ENCODE results near the gene PPIF. TPM values are rescaled to one million over a fixed set of nuclear protein-coding genes. Genes with fewer than 3 reads are reported as not detected.

The PPIF gene
- total RNA-seq, 1 experiment from 2014 or later = 59.0 TPM

DNA sequence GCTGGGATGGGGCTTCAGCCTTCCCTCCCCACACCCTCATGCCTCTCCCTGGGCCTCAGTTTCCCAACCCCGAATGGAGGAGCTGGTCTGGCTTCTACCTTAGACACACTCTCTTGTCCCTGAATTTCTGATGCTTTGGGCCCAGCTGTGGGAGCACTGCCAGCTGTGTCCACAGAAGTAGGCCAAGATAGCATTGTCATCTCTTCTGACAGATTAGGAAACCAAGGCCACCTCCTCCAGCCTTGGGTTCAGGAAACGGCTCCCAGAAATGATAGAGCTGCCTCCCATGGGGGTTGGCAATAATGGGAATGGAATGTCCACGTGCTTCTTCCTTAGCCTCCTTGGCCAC is 1.3 kb downstream of the PPIF start:
- POLR2A ChIA-PET = no interaction called here
- intact Hi-C loops (cut with micrococcal nuclease; ENCODE audit: unreplicated experiment) (no loop called here), in situ Hi-C loops (cut with HindIII; ENCODE audit: low pct_unique_long_range_greater_than_20kb, low sequenced_read_pairs) (no loop called here)
- TF ChIP-seq, protein P1, sequence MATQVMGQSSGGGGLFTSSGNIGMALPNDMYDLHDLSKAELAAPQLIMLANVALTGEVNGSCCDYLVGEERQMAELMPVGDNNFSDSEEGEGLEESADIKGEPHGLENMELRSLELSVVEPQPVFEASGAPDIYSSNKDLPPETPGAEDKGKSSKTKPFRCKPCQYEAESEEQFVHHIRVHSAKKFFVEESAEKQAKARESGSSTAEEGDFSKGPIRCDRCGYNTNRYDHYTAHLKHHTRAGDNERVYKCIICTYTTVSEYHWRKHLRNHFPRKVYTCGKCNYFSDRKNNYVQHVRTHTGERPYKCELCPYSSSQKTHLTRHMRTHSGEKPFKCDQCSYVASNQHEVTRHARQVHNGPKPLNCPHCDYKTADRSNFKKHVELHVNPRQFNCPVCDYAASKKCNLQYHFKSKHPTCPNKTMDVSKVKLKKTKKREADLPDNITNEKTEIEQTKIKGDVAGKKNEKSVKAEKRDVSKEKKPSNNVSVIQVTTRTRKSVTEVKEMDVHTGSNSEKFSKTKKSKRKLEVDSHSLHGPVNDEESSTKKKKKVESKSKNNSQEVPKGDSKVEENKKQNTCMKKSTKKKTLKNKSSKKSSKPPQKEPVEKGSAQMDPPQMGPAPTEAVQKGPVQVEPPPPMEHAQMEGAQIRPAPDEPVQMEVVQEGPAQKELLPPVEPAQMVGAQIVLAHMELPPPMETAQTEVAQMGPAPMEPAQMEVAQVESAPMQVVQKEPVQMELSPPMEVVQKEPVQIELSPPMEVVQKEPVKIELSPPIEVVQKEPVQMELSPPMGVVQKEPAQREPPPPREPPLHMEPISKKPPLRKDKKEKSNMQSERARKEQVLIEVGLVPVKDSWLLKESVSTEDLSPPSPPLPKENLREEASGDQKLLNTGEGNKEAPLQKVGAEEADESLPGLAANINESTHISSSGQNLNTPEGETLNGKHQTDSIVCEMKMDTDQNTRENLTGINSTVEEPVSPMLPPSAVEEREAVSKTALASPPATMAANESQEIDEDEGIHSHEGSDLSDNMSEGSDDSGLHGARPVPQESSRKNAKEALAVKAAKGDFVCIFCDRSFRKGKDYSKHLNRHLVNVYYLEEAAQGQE (IDR thresholded peaks at IDR 0.05; ENCODE audit: insufficient read depth in 1 of 2, low read depth in 2 of 2, low read length in 1 of 2) = no peak
- TF ChIP-seq TCF7L2 (IDR thresholded peaks at IDR 0.05; ENCODE audit: low read depth, low read length) = no peak
- TF ChIP-seq POLR2AphosphoS5 (IDR thresholded peaks at IDR 0.05; ENCODE audit: low read depth, low read length) = no peak
- Histone ChIP-seq H3K9me3 (ENCODE audit: control insufficient read depth, insufficient read depth, low read depth, low read length) (no peaks in the 10 kb centered on the region), H3K27ac (ENCODE audit: low read length) (peak overlapping the region; percentile 85), H3K36me3 (ENCODE audit: control insufficient read depth, insufficient read depth, low read length) (peaks cover 2% of the 10 kb centered on the region; the same call in 1 of the 2 replicates), H3K27me3 (ENCODE audit: control insufficient read depth, insufficient read depth, low read length) (no peaks in the 10 kb centered on the region), H3K4me1 (ENCODE audit: control insufficient read depth, insufficient read depth, low read length) (peaks cover 14% of the 10 kb centered on the region), H3K4me3 (ENCODE audit: low read depth in 2 of 2, low read length in 2 of 2) (peak overlapping the region; percentile 88 to 95)
- CTCF ChIA-PET = no interaction called here
- no peak for ATAC-seq
- DNase-seq (ENCODE audit: low read depth, low spot score) = no peak
- BruUV-seq (replicated peaks) = no TSS peak

DNA sequence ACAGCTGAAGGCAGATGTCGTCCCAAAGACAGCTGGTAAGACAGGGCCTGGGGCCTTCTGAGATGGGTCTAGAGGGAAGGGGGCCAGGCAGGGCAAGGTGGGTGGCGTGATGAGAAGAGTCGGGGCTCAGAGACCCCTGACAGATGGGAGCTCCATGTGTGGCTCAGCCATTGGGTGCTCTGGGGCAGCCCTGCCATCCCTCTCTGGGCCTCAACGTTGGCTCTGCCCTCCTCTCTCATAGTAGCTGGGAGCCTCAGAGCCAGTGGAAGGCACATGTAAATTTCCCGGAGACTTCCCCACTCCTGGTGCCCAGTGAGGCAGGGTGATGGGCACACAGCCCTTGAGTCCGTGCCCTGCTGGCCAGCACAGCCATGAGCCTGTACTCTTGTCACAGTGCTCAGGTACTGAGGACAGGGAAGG is 1.8 kb downstream of the PPIF start:
- Histone ChIP-seq H3K4me1 (ENCODE audit: control insufficient read depth, insufficient read depth, low read length) (peaks cover 14% of the 10 kb centered on the region), H3K4me3 (ENCODE audit: low read depth in 2 of 2, low read length in 2 of 2) (no peak overlapping the region), H3K27ac (ENCODE audit: low read length) (no peak overlapping the region), H3K9me3 (ENCODE audit: control insufficient read depth, insufficient read depth, low read depth, low read length) (no peaks in the 10 kb centered on the region), H3K27me3 (ENCODE audit: control insufficient read depth, insufficient read depth, low read length) (no peaks in the 10 kb centered on the region), H3K36me3 (ENCODE audit: control insufficient read depth, insufficient read depth, low read length) (peaks cover 2% of the 10 kb centered on the region; the same call in 1 of the 2 replicates)
- in situ Hi-C loops (cut with HindIII; ENCODE audit: low pct_unique_long_range_greater_than_20kb, low sequenced_read_pairs) (no loop called here), intact Hi-C loops (cut with micrococcal nuclease; ENCODE audit: unreplicated experiment) (no loop called here)
- ChIA-PET POLR2A (no interaction called here), CTCF (no interaction called here)
- no TSS peak for BruUV-seq (replicated peaks)
- TF ChIP-seq TCF7L2 (IDR thresholded peaks at IDR 0.05; ENCODE audit: low read depth, low read length) (no peak), SIN3A (IDR thresholded peaks at IDR 0.05; ENCODE audit: borderline replicate concordance, insufficient read depth, low read depth, low read length) (no peak), POLR2AphosphoS5 (IDR thresholded peaks at IDR 0.05; ENCODE audit: low read depth, low read length) (no peak)
- TF ChIP-seq, protein P1 (IDR thresholded peaks at IDR 0.05; ENCODE audit: insufficient read depth in 1 of 2, low read depth in 2 of 2, low read length in 1 of 2) = no peak
- TF ChIP-seq, protein P2, sequence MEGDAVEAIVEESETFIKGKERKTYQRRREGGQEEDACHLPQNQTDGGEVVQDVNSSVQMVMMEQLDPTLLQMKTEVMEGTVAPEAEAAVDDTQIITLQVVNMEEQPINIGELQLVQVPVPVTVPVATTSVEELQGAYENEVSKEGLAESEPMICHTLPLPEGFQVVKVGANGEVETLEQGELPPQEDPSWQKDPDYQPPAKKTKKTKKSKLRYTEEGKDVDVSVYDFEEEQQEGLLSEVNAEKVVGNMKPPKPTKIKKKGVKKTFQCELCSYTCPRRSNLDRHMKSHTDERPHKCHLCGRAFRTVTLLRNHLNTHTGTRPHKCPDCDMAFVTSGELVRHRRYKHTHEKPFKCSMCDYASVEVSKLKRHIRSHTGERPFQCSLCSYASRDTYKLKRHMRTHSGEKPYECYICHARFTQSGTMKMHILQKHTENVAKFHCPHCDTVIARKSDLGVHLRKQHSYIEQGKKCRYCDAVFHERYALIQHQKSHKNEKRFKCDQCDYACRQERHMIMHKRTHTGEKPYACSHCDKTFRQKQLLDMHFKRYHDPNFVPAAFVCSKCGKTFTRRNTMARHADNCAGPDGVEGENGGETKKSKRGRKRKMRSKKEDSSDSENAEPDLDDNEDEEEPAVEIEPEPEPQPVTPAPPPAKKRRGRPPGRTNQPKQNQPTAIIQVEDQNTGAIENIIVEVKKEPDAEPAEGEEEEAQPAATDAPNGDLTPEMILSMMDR (IDR thresholded peaks at IDR 0.05) = no peak
- no peak for ATAC-seq
- DNase-seq (ENCODE audit: low read depth, low spot score) = no peak

All from Panc1 (cell line).